NCI-H1105 (cell line): ENCODE data around the gene SLC25A5.
"Not testable (repeated sequence)": the region's sequence is repeated elsewhere in the genome, so short reads cannot be mapped to it uniquely, and the experiment has no call there.

Experiments
- DNase-seq: peaks from one replicate; lab custom pipeline; 2025; lab: John Stamatoyannopoulos, UW

Gene SLC25A5

DNA sequence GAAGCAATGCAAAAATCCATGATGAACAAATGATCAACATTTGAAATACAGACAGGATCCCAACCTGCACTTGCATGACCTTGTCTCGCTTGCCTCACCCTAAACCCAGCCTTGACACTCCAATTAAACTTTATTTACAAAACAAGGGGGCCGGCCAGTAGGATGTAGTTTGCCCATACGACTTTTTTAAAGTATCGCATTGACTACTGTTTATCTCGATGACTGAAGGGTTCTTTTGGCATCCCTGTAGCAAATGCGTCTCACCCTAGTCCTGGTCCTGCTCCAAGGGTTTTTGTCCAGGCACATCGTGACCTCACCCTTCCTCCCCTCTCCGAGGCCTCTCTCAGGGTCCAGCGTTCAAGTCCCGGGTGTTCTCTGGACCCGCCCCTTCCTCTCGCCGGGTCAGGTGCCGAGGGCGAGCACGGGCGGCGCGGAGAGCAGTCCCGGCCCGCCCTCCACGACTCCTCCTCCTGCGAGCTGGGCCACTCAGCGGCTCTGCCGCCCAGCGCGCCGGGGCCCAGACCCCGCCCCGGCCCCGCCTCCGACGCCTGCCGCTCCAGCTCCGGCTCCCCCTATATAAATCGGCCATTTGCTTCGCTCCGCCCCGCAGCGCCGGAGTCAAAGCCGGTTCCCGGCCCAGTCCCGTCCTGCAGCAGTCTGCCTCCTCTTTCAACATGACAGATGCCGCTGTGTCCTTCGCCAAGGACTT is at the start of gene SLC25A5:
TSS of gene SLC25A5 (plus strand) at position 603 of the 709 bp plus-strand sequence. CDS start at position 675, 72 bp downstream.
- DNase-seq, result peak; percentile 69

DNA sequence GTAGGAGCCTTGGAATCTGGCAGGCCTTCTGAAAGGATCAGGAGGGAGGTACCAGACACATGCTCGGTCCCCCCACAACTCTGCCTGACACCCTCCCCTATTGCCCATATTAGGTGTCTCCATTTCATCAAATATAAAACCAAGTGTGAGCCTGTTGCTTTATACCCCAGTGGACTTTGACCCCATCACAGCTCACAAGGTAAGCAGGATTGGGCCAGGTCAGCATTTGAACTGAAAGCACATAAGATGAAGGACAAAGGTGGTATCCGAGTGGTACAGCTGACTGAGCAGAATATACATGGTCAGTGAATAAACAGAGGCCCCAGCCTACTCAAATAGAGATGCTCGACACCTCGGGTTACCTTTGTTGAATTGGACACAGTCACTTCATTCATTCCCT is 49.1 kb upstream of the SLC25A5 start:
- no peak for DNase-seq

DNA sequence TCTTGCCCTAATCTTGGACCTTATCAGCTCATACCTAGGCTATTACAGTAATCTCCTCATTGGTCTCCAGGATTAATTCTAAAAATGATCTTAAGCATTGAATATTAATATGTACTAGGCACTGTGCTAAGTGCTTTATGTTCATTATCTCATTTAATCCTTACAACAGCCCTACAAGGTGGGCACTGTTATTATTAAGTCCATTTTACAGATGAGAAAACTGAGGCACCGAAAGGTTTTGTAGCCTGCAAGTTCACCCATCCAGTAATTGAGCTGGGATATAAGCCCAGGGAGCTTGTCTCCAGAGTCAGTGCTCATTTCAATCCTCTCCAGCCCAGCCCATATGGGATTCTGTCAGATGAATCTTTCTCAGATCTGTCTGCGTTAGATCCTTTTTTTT is 48.3 kb upstream of the SLC25A5 start:
- no peak for DNase-seq

DNA sequence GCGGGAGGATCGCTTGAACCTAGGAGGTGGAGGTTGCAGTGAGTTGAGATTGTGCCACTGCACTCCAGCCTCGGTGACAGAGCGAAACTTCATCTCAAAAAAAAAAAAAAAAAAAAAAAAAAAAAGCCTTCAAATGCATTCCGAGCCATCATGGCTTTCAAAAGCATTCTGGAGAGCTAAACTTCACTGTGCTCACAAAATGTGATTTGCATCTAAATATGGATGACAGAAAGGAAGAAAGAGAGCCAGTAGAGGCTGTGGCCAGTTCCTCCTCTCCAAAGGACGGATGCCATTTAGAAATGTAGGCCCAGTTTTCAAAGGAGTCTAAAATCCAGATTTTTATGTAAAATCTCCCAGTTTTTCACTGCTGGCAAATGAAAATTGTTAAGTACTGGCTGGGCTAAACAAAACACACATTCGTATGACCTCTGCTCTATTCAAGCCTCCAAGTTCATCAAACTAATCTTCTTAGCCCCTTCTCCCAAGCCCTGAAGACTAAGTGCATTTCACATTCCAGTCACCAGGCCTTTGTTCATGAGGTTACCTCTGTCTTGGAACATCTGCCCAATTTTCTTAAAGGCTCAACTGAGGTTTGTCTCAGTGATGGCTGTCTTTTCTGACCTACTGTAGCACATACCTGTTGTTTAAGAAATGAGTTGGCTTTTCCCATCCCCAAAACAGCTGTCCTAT is 47.1 kb upstream of the SLC25A5 start:
- no peak for DNase-seq

DNA sequence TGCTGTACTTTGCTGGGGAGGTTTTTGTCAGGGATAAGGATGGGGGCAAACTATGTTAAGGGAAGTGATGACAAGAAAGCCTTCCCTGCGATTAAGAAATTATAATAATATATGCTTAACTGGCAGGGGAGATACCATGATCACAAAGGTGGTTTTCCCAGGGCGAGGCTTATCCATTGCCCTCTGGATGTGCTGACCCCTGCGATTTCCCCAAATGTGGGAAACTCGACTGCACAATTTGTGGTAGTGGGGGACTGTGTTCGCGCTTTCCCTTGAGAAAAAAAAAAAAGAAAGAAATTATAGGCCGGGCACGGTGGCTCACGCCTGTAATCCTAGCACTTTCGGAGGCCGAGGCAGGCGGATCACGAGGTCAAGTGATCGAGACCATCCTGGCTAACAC is 44.6 kb upstream of the SLC25A5 start:
- no peak for DNase-seq

DNA sequence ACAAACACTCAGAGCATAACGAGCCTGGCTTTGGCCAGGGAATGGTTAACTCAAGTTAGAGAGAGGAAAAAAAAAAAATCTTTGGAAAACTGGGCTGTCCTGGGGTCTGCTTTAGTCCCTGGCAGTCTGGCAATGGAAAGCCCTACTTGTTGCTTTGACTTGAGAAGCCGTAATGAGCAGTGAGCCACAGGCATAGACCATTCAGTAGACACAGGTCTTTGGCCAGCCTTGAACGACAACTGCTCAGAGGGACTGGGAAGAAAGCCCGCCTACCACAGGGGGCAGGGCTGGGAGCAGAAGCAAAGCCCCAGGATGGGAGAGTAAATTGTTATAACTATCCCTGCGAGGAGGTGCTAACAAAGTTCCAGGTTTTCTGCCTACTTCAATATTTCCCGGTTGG is 43.2 kb upstream of the SLC25A5 start:
- no peak for DNase-seq

DNA sequence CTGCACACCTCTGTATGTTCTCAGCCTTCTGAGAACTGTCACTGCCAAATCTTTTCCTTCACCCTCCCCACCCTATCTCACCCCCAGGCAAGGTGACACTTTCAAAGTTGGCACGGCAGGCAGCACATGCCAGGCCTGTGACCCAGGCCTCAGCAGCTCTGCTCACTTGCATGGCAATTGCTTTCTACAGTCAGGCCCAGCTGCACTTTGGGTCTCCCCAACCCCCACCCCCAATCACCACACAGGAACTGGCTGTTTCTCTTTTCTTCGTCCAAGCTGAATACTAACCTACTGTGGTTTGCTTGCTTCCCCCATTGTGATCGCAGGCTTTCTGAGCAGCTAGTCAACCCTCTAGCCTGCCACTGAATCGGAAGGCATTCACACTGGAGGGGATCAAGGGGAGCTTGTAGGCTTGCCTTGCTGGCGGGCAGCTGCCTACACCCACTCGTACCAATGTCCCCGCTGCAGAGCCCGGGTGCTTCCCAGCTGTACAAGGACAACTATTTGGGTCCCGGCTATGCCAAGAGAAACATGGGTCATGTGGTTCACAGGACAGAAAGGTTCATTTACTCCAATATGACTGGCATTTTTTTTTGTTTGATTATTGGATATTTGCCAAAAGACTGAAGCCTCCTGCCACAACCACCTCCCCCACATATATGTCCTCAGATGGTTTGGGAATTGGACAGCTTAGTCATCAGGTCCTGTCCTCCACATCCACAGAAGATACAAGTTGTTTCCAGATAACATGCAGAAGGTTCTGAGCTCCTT is 41.0 kb upstream of the SLC25A5 start:
- no peak for DNase-seq

DNA sequence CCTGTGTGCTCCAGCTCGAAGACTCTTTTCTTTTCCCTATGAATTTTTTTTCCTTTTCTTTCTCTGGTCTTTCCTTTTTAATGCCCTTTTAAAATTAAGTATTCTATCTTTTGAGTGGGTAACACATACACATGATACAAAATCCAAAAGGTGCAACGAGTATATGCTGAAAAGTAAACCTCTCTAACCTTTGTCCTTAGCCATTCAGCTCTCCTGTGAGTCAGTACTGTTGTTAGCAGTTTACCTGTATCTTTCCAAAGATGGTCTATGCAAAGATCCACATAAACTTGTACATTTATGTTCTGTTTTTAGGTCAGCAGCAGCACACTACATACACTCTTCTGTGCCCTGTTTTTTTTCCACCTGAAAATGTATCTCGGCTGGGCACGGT is 40.5 kb upstream of the SLC25A5 start:
- DNase-seq, result no peak

DNA sequence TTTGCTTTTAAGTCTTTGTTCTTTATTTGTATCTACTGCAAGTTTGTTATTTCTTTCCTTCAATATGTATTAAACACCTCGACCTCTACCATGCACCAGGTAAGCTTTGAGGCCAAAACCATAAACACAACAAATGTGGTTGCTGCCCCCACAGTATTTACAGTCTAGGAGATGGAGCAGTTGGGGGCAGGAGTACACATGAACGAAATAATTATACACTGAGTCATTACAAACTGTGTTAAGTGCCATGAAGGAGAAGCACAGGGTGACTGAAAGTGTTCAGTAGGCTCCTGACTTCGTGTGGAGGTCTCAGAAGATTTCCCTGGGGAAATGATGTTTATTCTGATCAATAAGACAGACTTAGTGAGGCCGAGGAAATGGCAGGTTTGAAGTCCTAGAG is 38.8 kb upstream of the SLC25A5 start:
- DNase-seq, result no peak

DNA sequence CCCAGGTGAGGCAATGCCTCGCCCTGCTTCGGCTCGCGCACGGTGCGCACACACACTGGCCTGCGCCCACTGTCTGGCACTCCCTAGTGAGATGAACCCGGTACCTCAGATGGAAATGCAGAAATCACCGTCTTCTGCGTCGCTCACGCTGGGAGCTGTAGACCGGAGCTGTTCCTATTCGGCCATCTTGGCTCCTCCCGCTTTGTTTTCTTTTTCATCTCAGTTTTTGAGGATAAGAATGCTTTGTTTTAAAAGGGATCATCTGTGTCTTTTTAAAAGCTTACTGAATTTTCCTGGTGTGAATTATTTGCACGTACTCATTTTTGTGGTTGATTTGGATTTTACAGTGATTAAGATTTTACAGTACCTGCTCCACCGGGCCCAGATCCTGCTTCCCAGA is 26.9 kb upstream of the SLC25A5 start:
- not testable (repeated sequence) for DNase-seq

DNA sequence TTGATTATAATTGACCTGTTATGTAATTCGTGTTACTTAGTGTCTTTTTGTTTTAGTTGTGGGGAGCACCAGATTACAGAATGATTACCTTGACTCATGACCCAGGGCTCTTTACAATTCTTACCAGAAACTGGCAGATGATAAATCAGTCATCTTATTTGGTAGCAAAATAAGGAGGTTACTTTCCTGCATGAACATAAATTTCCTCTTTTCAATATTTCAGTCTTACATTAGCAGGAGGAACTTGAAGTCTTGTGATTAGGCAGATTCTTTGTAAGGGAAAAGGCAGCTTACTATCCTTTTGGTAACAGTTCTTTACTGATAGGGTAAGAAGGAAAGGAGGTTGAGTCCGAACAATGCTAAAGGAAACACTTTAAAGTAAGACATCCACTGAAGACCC is 26.0 kb upstream of the SLC25A5 start:
- no peak for DNase-seq

DNA sequence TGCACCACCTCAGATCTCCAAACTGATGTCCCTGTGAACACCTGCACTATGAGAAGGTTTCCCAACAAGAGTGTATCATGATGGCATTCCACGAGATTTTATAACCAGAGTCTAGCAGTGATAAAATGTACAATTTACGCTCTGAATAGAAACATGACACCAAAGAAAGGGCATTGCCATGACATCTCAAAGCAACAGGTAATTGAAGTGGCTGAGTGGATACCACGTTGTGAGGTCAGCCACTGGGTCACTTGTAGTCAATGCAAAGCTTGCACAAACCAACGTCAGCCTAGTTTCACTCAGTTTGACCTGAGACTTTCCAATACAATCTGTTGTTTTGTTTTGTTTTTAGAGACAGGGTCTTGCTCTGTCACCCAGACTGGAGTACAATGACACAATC is 15.0 kb upstream of the SLC25A5 start:
- DNase-seq, result no peak

DNA sequence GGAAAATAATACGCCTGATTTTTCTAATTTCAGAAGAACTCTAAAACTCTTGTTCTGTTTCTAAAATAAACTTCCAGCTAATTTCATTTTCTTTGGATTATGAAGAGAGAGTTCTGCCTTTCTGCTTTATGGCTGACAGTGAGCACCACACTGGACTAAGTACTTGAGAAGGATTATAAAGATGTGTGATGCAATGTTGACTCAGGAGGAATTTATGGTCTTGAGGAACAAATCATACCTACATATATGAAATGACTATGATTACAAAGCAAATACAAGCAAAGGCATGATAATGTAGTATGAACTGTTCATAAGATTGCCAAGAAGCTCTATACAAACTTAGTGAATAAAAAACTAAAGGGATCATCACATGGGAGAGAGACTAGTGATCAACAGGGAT is 13.0 kb upstream of the SLC25A5 start:
- DNase-seq, result no peak

DNA sequence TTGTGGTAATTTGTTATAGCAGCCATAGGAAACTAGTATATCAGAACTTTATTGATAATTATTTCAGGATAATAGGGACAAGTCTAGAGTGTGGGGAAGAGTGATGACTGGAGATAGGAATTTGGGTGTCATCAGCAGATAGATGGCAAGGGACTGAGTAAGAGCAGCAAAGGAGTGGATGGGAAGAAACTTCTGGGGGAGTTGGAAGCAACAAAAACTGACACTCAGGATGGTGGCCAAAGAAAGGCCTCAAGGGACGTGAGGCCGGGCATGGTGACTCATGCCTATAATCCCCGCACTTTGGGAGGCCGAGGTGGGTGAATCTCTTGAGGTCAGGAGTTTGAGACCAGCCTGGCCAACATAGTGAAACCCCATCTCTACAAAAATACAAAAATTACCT is 9.1 kb upstream of the SLC25A5 start:
- no peak for DNase-seq

DNA sequence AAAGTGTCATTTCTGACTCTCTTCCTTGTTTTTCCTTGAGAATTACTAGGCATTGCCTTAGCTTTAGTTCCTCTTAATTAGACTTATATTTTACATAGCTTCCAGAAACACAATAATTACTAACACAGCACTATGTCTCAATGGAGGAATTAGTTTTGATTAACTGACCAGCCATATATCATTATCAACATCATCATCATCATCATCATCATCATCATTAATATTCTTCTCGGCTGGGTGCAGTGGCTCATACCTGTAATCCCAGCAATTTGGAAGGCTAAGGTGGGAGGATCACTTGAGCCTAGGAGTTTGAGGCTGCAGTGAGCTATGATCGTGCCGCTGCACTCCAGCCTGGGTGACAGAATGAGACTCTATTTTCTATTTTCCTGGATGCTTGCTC is 2.7 kb upstream of the SLC25A5 start:
- no peak for DNase-seq

DNA sequence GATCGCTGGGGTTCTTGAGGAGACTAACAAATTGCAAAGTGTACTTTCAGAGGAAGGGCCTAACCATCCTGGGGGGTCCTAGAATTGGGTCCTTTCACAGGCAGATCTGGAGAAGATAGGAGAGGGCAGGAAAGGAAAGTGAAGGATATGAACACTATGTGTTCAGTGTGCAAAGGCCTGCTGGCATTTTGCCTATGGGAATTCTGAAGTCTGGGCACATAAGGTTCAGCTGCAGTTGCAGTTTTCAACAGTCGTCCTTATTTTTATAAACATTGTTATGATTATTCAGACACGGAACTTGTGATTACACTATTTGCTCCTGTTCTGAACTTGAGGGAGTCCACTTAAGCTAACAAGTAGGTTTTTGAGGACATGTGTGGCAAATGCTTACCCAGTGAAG is 1.3 kb upstream of the SLC25A5 start:
- DNase-seq, result no peak

DNA sequence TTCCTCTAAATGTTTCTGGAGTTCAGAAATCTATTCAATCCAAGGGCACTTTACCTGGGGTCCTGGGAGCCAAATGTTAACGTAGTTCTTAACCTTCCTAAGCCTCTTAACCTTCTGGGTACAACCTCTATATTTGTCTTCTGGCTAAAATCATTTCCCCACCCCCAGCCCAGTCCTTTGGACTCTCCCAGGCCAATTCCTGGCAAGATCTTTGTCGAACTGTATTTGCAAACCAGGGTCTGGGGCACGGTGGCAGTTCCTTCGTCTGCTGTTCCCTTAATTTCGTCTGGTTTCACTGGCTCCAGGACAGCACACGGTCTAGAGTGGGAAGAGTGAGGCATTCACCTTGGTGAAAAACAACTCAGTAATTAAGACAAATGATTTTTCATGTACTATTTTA is 811 bp upstream of the SLC25A5 start:
- DNase-seq, result no peak

DNA sequence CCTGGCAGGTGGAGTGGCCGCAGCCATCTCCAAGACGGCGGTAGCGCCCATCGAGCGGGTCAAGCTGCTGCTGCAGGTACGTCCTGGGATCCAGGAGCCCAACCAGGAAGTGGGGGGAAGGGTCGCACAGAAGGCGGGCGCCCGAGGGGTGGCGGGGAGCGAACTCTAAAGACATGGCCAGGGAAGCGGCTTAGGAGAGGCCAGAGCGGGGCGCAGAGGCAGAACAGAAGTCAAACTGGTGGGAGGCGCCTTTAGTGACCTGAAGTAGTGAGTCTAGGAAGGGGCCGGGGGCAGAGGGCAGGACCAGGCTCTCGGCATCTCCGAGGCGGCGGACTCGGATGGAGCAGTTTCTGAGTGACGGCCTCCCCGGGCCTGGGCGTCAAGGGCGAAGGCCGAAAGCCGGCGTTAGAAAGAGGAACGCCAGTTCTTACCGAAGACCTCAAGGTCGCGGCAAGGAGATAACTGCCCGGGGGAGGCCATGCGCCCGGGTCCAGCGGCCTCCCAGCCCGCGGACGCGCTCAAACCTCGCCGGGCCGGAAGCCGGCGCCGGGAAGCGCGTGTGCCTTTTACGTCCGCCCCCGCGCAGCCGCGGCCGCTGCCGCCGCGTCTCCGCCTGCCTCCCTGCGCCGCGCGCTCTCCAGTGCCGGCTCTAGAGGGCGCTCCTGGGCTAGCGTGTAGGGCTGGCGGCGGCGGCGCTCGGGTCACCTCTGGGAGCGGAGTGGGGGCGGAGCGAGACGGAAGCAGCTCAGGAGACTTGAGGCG is 488 bp downstream of the SLC25A5 start:
- peak; percentile 75 for DNase-seq

DNA sequence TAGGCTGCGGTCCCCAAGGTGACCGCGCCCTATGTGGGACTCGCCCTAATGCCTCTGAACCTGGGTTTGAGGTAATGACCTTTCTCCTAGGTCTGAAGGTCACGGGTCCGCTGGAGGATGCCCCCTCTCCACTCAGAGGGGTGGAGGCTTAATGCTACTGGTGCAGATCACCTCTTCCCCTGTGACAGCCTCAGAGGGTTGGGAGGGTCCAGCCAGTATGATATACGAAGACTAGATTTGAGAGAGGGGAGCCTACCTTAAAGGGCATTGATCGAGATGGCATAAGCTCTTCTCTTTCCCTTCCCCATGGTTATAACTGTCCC is 1.0 kb downstream of the SLC25A5 start:
- no peak for DNase-seq

DNA sequence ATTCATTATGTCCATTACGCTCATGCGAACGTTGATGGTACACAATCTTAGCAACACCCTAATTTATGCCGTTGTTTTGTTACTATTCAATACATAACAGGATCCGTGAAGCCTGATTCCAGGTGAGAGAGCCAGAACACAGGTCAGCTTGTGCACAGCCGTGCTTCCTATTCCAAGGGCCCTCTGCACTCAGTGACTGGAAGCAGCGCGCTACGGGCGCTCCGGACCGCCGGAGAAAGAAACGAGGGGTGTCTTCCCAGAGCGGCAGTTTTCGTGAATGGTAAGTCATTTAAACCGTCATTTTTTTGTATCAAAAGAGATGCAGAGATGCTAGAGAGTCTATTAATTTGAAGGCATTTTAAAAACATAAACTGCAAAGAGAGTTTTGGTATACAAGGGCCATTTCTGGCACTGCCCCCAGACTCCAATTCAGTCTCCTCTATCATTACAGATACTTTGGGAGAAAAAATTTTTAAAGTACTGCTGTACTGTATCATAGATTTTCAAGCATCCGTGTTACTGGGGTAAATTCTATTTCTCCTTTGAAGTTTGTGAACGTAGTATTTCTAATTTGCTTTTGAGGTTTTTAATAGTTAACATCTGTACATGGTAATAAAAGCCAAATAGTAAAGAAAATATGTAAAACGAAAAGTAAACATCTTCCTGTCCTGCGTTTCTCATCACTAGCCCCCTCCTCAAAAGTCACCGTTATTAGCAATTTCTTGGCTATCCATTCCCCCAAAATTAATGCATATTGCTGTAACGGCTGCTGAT is 6.6 kb downstream of the SLC25A5 start:
- DNase-seq, result no peak

DNA sequence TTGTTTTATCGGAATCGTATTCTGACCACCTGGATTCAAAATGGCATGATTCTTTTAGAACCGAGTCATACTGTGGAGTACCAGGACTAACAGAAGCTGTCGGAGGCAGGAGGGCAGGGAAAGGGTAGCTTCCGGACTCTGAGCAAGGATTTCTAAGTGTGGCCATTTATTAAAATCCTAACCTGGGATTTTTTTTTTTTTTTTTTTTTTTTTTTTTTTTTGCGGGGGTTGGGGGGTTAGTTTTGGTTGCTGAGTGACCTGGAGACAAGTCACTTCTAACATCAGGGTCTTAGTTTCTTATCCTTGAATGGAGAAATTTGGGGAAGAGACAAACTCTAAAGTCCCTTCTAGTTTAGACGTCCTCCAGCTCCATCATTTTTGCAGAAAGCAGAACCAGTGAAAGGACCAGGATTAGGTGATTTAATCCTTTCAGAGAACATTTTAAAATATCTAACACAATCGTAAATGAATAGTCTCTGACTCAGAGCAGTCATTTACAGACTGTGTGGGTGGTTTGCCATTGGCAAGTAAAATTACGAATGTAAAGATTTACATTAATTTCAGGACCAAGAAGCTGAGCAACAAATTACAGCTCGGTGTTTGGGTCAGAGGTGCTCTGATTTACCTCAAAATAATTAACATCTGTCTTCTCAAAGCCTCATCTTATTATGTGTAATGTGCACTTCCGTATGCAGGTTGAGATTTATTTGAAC is 7.3 kb downstream of the SLC25A5 start:
- DNase-seq, result no peak
